ENCODE measurements around the gene PSTPIP1. TPM values are rescaled to one million over a fixed set of nuclear protein-coding genes. Genes with fewer than 3 reads are reported as not detected.

The PSTPIP1 gene
- total and polyA plus RNA-seq, 2 experiments from 2014 or later = 0.80 to 3.7 TPM

DNA sequence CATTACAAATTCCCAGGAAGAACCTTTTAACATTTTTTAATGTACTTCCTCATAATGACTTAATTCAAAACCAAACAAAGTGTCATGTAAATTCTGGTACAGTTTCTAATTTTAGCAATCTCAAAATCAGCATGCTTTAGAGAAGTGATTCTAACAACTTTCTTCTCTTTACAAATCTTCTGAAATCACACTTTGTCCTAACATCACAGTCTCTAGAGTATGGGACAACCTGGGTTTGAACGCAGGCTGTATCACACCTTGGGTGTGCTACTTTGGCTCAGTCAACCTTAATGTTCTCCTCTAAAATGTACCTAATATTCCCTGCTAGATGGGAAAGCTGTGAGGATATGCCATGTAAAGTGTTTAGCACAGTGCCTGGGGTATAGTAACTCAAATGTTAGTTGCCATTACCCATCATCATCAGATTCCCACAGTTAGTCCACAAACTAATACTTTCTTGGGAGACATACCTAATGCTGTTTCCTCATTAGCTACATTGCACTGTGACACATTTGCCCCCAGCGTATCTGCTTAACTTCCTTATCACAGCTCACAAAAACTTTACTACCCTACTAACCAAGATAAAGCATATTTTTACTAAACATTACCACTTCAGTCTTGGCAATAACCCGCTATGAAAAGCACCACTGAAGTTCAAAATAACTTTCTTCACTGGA is 72.9 kb downstream of the PSTPIP1 start:
- H3K4me1 ChIP-seq (ENCODE audit: insufficient read depth) = peaks cover 16% of the 10 kb centered on the region
- H3K36me3 ChIP-seq (ENCODE audit: insufficient read depth) = no peaks in the 10 kb centered on the region
- H3K4me2 ChIP-seq = no peak overlapping the region
- H3K9me3 Mint-ChIP-seq = no peaks in the 10 kb centered on the region
- no peak overlapping the region for H3K27ac ChIP-seq (ENCODE audit: low read depth)
- no peaks in the 10 kb centered on the region for H3K27me3 Mint-ChIP-seq (ENCODE audit: insufficient read depth, low read depth, poor library complexity)
- no peaks in the 10 kb centered on the region for H3K36me3 Mint-ChIP-seq (ENCODE audit: low read depth)
- DNase-seq (ENCODE audit: low spot score) = no peak
- H3K4me3 ChIP-seq = no peak overlapping the region
- H3F3A ChIP-seq (replicated peaks; ENCODE audit: low read depth) = no peaks in the 10 kb centered on the region
- ATAC-seq = no peak
- H3K79me2 ChIP-seq (replicated peaks; ENCODE audit: insufficient read depth) = peaks cover 73% of the 10 kb centered on the region
- no peak overlapping the region for H3K27ac Mint-ChIP-seq
- H3K27me3 ChIP-seq (ENCODE audit: insufficient read depth) = peaks cover 11% of the 10 kb centered on the region
- no peak overlapping the region for H2AFZ ChIP-seq
- TF ChIP-seq, protein P1, sequence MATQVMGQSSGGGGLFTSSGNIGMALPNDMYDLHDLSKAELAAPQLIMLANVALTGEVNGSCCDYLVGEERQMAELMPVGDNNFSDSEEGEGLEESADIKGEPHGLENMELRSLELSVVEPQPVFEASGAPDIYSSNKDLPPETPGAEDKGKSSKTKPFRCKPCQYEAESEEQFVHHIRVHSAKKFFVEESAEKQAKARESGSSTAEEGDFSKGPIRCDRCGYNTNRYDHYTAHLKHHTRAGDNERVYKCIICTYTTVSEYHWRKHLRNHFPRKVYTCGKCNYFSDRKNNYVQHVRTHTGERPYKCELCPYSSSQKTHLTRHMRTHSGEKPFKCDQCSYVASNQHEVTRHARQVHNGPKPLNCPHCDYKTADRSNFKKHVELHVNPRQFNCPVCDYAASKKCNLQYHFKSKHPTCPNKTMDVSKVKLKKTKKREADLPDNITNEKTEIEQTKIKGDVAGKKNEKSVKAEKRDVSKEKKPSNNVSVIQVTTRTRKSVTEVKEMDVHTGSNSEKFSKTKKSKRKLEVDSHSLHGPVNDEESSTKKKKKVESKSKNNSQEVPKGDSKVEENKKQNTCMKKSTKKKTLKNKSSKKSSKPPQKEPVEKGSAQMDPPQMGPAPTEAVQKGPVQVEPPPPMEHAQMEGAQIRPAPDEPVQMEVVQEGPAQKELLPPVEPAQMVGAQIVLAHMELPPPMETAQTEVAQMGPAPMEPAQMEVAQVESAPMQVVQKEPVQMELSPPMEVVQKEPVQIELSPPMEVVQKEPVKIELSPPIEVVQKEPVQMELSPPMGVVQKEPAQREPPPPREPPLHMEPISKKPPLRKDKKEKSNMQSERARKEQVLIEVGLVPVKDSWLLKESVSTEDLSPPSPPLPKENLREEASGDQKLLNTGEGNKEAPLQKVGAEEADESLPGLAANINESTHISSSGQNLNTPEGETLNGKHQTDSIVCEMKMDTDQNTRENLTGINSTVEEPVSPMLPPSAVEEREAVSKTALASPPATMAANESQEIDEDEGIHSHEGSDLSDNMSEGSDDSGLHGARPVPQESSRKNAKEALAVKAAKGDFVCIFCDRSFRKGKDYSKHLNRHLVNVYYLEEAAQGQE (IDR thresholded peaks at IDR 0.05; ENCODE audit: unreplicated experiment) = no peak
- TF ChIP-seq EZH2 (IDR thresholded peaks at IDR 0.05; ENCODE audit: low read depth, unreplicated experiment) (no peak), POLR2AphosphoS5 (IDR thresholded peaks at IDR 0.05; ENCODE audit: low read depth) (no peak), NANOG (IDR thresholded peaks at IDR 0.05; ENCODE audit: borderline replicate concordance) (no peak), STAT1 (IDR thresholded peaks at IDR 0.05; ENCODE audit: unreplicated experiment) (no peak), CREB1 (CRISPR knock-in tag; IDR thresholded peaks at IDR 0.05; ENCODE audit: low read depth) (no peak)
- TF ChIP-seq, protein P2, sequence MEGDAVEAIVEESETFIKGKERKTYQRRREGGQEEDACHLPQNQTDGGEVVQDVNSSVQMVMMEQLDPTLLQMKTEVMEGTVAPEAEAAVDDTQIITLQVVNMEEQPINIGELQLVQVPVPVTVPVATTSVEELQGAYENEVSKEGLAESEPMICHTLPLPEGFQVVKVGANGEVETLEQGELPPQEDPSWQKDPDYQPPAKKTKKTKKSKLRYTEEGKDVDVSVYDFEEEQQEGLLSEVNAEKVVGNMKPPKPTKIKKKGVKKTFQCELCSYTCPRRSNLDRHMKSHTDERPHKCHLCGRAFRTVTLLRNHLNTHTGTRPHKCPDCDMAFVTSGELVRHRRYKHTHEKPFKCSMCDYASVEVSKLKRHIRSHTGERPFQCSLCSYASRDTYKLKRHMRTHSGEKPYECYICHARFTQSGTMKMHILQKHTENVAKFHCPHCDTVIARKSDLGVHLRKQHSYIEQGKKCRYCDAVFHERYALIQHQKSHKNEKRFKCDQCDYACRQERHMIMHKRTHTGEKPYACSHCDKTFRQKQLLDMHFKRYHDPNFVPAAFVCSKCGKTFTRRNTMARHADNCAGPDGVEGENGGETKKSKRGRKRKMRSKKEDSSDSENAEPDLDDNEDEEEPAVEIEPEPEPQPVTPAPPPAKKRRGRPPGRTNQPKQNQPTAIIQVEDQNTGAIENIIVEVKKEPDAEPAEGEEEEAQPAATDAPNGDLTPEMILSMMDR (conservative IDR thresholded peaks at IDR 0.05; ENCODE audit: low read depth in 2 of 2) = no peak
- no peak overlapping the region for H3K4me3 Mint-ChIP-seq
- no peaks in the 10 kb centered on the region for H3K9me2 ChIP-seq (ENCODE audit: insufficient read depth)
- H4K20me1 ChIP-seq (replicated peaks; ENCODE audit: insufficient read depth) = peaks cover 27% of the 10 kb centered on the region
- H3K4me1 Mint-ChIP-seq = peaks cover 28% of the 10 kb centered on the region

DNA sequence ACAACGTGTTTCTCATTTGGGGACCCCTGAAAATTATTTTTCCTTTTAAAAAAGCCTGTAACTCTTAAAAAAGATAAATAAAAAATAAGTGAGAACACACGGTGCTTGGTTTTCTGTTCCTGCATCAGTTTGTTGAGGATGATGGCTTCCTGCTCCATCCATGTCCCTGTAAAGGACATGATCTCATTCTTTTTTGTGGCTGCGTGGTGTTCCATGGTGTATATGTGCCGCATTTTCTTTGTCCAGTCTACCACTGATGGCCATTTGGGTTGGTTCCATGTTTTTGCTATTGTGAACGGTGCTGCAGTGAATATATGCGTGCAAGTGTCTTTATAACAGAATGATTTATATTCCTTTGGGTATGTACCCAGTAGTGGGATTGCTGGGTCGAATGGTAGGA is 73.7 kb downstream of the PSTPIP1 start:
- Histone ChIP-seq H3F3A (replicated peaks; ENCODE audit: low read depth) (no peaks in the 10 kb centered on the region), H3K9me2 (ENCODE audit: insufficient read depth) (no peaks in the 10 kb centered on the region), H3K79me2 (replicated peaks; ENCODE audit: insufficient read depth) (peaks cover 65% of the 10 kb centered on the region), H3K27ac (ENCODE audit: low read depth) (no peak overlapping the region), H3K36me3 (ENCODE audit: insufficient read depth) (no peaks in the 10 kb centered on the region), H3K4me3 (no peak overlapping the region), H3K27me3 (ENCODE audit: insufficient read depth) (peaks cover 11% of the 10 kb centered on the region), H3K4me2 (no peak overlapping the region), H2AFZ (no peak overlapping the region), H3K4me1 (ENCODE audit: insufficient read depth) (peaks cover 14% of the 10 kb centered on the region), H4K20me1 (replicated peaks; ENCODE audit: insufficient read depth) (peaks cover 22% of the 10 kb centered on the region)
- DNase-seq (ENCODE audit: low spot score) (no peak), ATAC-seq (no peak)
- TF ChIP-seq STAT1 (IDR thresholded peaks at IDR 0.05; ENCODE audit: unreplicated experiment) (no peak), EZH2phosphoT487 (IDR thresholded peaks at IDR 0.05; ENCODE audit: unreplicated experiment) (no peak), NANOG (IDR thresholded peaks at IDR 0.05; ENCODE audit: borderline replicate concordance) (no peak)
- TF ChIP-seq, protein P1 (IDR thresholded peaks at IDR 0.05; ENCODE audit: unreplicated experiment) = no peak
- peaks cover 1% of the 10 kb centered on the region for H3K27me3 Mint-ChIP-seq (ENCODE audit: insufficient read depth, low read depth, poor library complexity)
- no peaks in the 10 kb centered on the region for H3K36me3 Mint-ChIP-seq (ENCODE audit: low read depth)
- H3K4me3 Mint-ChIP-seq = no peak overlapping the region
- H3K27ac Mint-ChIP-seq = no peak overlapping the region
- H3K4me1 Mint-ChIP-seq = peaks cover 26% of the 10 kb centered on the region
- no peaks in the 10 kb centered on the region for H3K9me3 Mint-ChIP-seq
